Skeletal muscle satellite cell (primary cell): ENCODE data around the gene VASP.

Experiments used
- H3K27me3 ChIP-seq: 2 replicates; pipeline ENCODE4 v1.7.0; 2013; ENCODE audit warnings: low read length; ENCODE audit not compliant: control insufficient read depth, insufficient read depth
- H3K36me3 ChIP-seq: 2 replicates; pipeline ENCODE4 v1.7.0; 2013; ENCODE audit warnings: mild to moderate bottlenecking, control low read depth, low read length; ENCODE audit not compliant: insufficient read depth
- H3K4me1 ChIP-seq: 2 replicates; pipeline ENCODE4 v1.7.0; 2013; ENCODE audit warnings: low read length; ENCODE audit not compliant: control insufficient read depth, insufficient read depth
- H3K4me2 ChIP-seq: 2 replicates; pipeline ENCODE4 v1.7.0; 2013; ENCODE audit warnings: mild to moderate bottlenecking, low read length
- H3K4me3 ChIP-seq: 2 replicates; pipeline ENCODE4 v1.7.0; 2013; ENCODE audit warnings: low read length
- H3K9ac ChIP-seq: 2 replicates; pipeline ENCODE4 v1.7.0; 2013; ENCODE audit warnings: mild to moderate bottlenecking, low read depth, low read length, moderate library complexity
- H3K9me3 ChIP-seq: replicated peaks from 2 replicates; pipeline ENCODE4 v1.7.0; 2013; ENCODE audit warnings: mild to moderate bottlenecking, control low read depth, low read length

The VASP gene

DNA sequence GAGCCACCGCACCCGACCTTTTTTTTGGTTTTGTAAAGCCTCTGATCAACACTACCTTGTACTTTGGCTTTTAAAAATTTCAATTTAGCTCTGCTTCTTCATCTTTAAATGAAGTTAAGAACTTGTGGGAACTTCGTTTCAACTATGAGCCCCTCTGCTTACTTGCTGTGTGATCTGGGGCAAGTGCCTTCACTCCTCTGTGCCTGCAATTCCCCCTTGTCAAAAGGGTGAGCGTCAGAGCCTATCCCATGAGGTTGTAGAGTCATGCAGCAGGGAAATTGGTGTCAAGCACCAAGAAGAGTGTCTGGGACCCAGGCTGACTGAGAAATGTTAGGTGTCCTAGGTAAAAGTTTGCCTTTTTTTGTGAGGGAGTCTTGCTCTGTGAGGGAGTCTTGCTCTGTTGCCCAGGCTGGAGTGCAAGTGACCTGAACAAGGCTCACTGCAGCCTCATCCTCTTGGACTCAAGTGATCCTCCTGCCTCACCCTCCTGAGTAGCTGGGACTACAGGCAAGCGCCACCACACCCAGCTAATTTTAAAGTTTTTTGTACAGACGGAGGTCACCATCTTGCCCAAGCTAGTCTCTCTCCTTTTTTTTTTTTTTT lies 5.7 kb downstream of the VASP start:
- peaks cover 25% of the 10 kb centered on the region for H3K4me1 ChIP-seq
- H3K4me3 ChIP-seq: no peak overlapping the region

GRCh38 chr19:45514376-45515051 lies 7.2 kb downstream of the VASP start:
- H3K9ac ChIP-seq: peak overlapping the region; percentile 30
- H3K36me3 ChIP-seq: peaks cover 53% of the 10 kb centered on the region
- H3K4me3 ChIP-seq: no peak overlapping the region
- no peaks in the 10 kb centered on the region for H3K27me3 ChIP-seq
- peaks cover 23% of the 10 kb centered on the region for H3K4me1 ChIP-seq
- H3K9me3 ChIP-seq: no peaks in the 10 kb centered on the region
- peak overlapping the region; percentile 15 for H3K4me2 ChIP-seq

More for the DNA sequence above, 5.7 kb downstream of the VASP start:
- Histone ChIP-seq H3K4me2 (no peak overlapping the region), H3K9me3 (no peaks in the 10 kb centered on the region), H3K36me3 (peaks cover 48% of the 10 kb centered on the region), H3K9ac (no peak overlapping the region), H3K27me3 (no peaks in the 10 kb centered on the region)

- no peaks in the 10 kb centered on the region for H3K27me3 ChIP-seq
- no peak overlapping the region for H3K4me2 ChIP-seq
- no peak overlapping the region for H3K4me3 ChIP-seq
- H3K9ac ChIP-seq: peak overlapping the region; percentile 30
- H3K9me3 ChIP-seq: no peaks in the 10 kb centered on the region
- peaks cover 53% of the 10 kb centered on the region for H3K36me3 ChIP-seq
- peaks cover 17% of the 10 kb centered on the region for H3K4me1 ChIP-seq
Observed at GRCh38 chr19:45515081-45515624, 7.9 kb downstream of the VASP start.

GRCh38 chr19:45515807-45516401 lies 8.6 kb downstream of the VASP start:
- Histone ChIP-seq H3K27me3 (no peaks in the 10 kb centered on the region), H3K36me3 (peaks cover 56% of the 10 kb centered on the region), H3K4me1 (peaks cover 17% of the 10 kb centered on the region), H3K9me3 (no peaks in the 10 kb centered on the region), H3K4me3 (no peak overlapping the region), H3K9ac (no peak overlapping the region), H3K4me2 (no peak overlapping the region)

DNA sequence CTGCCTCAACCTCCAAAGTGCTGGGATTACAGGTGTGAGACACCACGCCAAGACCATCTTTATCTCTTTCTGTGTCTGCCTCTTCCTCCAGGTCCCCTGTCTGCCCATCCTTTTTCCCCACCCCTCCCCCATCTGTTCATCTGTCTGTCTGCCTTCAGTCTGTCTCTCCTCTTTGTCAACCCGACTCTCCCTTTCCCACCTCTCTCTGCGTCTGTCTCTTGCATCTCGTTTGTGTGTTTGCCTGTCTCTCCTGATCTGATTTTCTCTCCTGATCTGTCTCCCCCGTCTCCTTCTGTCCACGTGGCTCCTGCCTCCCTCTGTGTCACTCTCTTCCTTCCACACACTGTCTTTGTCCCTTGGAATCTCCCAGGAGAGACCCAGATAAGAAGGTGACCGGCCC lies 10.0 kb downstream of the VASP start:
- H3K4me1 ChIP-seq: peaks cover 17% of the 10 kb centered on the region
- no peak overlapping the region for H3K4me3 ChIP-seq
- no peak overlapping the region for H3K9ac ChIP-seq
- H3K9me3 ChIP-seq: no peaks in the 10 kb centered on the region
- no peak overlapping the region for H3K4me2 ChIP-seq
- no peaks in the 10 kb centered on the region for H3K27me3 ChIP-seq
- peaks cover 61% of the 10 kb centered on the region for H3K36me3 ChIP-seq

DNA sequence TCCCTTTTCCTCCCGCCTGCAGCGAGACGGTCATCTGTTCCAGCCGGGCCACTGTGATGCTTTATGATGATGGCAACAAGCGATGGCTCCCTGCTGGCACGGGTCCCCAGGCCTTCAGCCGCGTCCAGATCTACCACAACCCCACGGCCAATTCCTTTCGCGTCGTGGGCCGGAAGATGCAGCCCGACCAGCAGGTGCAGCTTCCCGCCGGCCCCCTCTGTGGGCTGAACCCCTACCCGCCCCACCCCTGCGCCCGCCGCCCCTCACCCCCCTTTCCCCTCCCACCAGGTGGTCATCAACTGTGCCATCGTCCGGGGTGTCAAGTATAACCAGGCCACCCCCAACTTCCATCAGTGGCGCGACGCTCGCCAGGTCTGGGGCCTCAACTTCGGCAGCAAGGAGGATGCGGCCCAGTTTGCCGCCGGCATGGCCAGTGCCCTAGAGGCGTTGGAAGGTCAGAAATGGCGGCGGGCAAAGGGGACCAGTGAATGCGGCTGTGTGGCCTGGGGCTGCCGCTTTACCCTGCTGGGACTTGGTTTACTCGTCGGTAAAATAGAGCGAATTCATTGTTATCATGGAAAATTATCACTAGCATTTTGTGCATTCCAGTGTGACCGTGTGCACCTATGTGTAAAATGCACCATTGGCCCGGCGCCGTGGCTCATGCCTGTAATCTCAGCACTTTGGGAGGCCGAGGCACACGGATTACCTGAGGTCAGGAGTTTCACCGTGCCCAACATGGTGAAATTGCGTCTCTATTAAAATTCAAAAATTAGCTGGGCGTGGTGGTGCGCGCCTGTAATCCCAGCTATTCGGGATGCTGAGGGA lies 10.6 kb downstream of the VASP start:
- H3K27me3 ChIP-seq: no peaks in the 10 kb centered on the region
- no peak overlapping the region for H3K4me2 ChIP-seq
- H3K9ac ChIP-seq: no peak overlapping the region
- H3K4me3 ChIP-seq: no peak overlapping the region
- H3K36me3 ChIP-seq: peaks cover 66% of the 10 kb centered on the region
- H3K4me1 ChIP-seq: peaks cover 21% of the 10 kb centered on the region
- no peaks in the 10 kb centered on the region for H3K9me3 ChIP-seq

GRCh38 chr19:45518469-45518826 lies 11.2 kb downstream of the VASP start:
- H3K4me1 ChIP-seq: peaks cover 26% of the 10 kb centered on the region
- peaks cover 67% of the 10 kb centered on the region for H3K36me3 ChIP-seq
- H3K4me3 ChIP-seq: no peak overlapping the region
- no peak overlapping the region for H3K4me2 ChIP-seq
- no peaks in the 10 kb centered on the region for H3K27me3 ChIP-seq
- no peak overlapping the region for H3K9ac ChIP-seq
- no peaks in the 10 kb centered on the region for H3K9me3 ChIP-seq

GRCh38 chr19:45522010-45522941 lies 15.0 kb downstream of the VASP start:
- H3K27me3 ChIP-seq: no peaks in the 10 kb centered on the region
- peaks cover 72% of the 10 kb centered on the region for H3K36me3 ChIP-seq
- peak overlapping the region; percentile 33 for H3K9ac ChIP-seq
- peaks cover 10% of the 10 kb centered on the region for H3K4me1 ChIP-seq
- H3K9me3 ChIP-seq: no peaks in the 10 kb centered on the region
- H3K4me3 ChIP-seq: no peak overlapping the region
- no peak overlapping the region for H3K4me2 ChIP-seq

- Histone ChIP-seq H3K9ac (peak overlapping the region; percentile 29), H3K4me3 (no peak overlapping the region), H3K9me3 (no peaks in the 10 kb centered on the region), H3K27me3 (no peaks in the 10 kb centered on the region), H3K4me1 (peaks cover 10% of the 10 kb centered on the region), H3K36me3 (peaks cover 71% of the 10 kb centered on the region), H3K4me2 (peak overlapping the region; percentile 24)
Observed at GRCh38 chr19:45523642-45524256, 16.5 kb downstream of the VASP start.

GRCh38 chr19:45524575-45525129 lies 17.4 kb downstream of the VASP start:
- H3K4me3 ChIP-seq: no peak overlapping the region
- H3K4me2 ChIP-seq: no peak overlapping the region
- H3K36me3 ChIP-seq: peaks cover 78% of the 10 kb centered on the region
- H3K9me3 ChIP-seq: no peaks in the 10 kb centered on the region
- no peak overlapping the region for H3K9ac ChIP-seq
- no peaks in the 10 kb centered on the region for H3K27me3 ChIP-seq
- H3K4me1 ChIP-seq: peaks cover 10% of the 10 kb centered on the region
